BJ (cell line): ENCODE results near the gene TRIM54. TPM values are rescaled to one million over a fixed set of nuclear protein-coding genes. Genes with fewer than 3 reads are reported as not detected.

Experiments
- CTCF ChIA-PET: fragments of 350-600 bp; formaldehyde crosslinking; extraction: SDS; loops from one replicate; lab custom pipeline; 2021; ENCODE audit warnings: antibody characterized with exemption, inconsistent platforms; lab: Yijun Ruan, JAX
- POLR2A ChIA-PET: fragments of 300-600 bp; sonication (Branson Sonifier 250); formaldehyde crosslinking; extraction: SDS; loops from one replicate; lab custom pipeline; 2021; ENCODE audit warnings: antibody characterized with exemption; lab: Charles Lee
- DNase-seq: peaks from one replicate; pipeline ENCODE4 v3.0.0-alpha.2; 2011; ENCODE audit warnings: low read depth
- H3K27me3 ChIP-seq: 2 replicates; pipeline ENCODE4 v1.6.0; 2011; ENCODE audit warnings: low read length; ENCODE audit not compliant: control insufficient read depth, insufficient read depth
- H3K36me3 ChIP-seq: 2 replicates; pipeline ENCODE4 v1.5.1; 2011; ENCODE audit warnings: low read length; ENCODE audit not compliant: control insufficient read depth, insufficient read depth
- H3K4me3 ChIP-seq: 2 replicates; pipeline ENCODE4 v1.5.1; 2011; ENCODE audit warnings: low read depth, mild to moderate bottlenecking, control low read depth, low read length
- polyA plus RNA-seq: library from polyadenylated mRNA; depleted of rRNA; stranded (reverse); fragments of >200 nt; gene quantifications from 2 replicates; pipeline ENCODE4 v1.2.3, GENCODE V29; 2011
- TF ChIP-seq, protein P1 (sequence below): IDR thresholded peaks from 2 replicates; pipeline ENCODE4 v1.5.1; 2011; ENCODE audit warnings: low read depth, mild to moderate bottlenecking, control low read depth, inconsistent platforms, low read length, moderate library complexity; ENCODE audit not compliant: insufficient read depth

The TRIM54 gene
- polyA plus RNA-seq, 1 experiment: not detected

DNA sequence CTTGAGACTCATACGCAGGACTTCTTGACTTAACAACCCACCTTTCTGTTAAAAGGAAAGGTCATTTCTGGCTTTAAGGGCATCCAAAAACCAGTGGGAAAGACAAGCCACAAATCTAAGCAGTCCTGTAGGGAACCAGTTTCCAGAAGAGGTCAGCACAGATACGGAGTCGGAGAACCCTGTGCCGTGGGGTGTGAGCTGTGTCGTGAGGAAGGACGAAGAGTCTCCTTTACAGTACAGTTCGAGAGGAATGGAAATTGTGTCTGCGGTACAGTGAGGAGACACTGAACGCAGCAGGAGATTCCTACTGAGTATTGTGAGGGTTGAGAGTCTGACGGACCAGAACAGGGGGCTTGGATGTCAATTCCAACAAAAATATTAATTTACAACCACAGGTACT is 37.1 kb upstream of the TRIM54 start:
- no peak for DNase-seq
- Histone ChIP-seq H3K27me3 (no peaks in the 10 kb centered on the region), H3K36me3 (peaks cover 22% of the 10 kb centered on the region), H3K4me3 (no peak overlapping the region)
- TF ChIP-seq, protein P1, sequence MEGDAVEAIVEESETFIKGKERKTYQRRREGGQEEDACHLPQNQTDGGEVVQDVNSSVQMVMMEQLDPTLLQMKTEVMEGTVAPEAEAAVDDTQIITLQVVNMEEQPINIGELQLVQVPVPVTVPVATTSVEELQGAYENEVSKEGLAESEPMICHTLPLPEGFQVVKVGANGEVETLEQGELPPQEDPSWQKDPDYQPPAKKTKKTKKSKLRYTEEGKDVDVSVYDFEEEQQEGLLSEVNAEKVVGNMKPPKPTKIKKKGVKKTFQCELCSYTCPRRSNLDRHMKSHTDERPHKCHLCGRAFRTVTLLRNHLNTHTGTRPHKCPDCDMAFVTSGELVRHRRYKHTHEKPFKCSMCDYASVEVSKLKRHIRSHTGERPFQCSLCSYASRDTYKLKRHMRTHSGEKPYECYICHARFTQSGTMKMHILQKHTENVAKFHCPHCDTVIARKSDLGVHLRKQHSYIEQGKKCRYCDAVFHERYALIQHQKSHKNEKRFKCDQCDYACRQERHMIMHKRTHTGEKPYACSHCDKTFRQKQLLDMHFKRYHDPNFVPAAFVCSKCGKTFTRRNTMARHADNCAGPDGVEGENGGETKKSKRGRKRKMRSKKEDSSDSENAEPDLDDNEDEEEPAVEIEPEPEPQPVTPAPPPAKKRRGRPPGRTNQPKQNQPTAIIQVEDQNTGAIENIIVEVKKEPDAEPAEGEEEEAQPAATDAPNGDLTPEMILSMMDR: no peak
- POLR2A ChIA-PET: no interaction called here
- CTCF ChIA-PET: interaction anchor here (0.7 to 2.0 kb wide), 3 partner anchors 17 to 35 kb away, joined by 3 to 5 read pairs (median 3); no protein-coding TSS in a partner anchor

- CTCF ChIA-PET: interaction anchor here (1.0 to 2.0 kb wide), 2 partner anchors 19 to 34 kb away, joined by 3 to 5 read pairs; no protein-coding TSS in a partner anchor
- POLR2A ChIA-PET: no interaction called here
- Histone ChIP-seq H3K36me3 (peaks cover 18% of the 10 kb centered on the region), H3K27me3 (peaks cover 2% of the 10 kb centered on the region; the same call in 1 of the 2 replicates), H3K4me3 (no peak overlapping the region)
- TF ChIP-seq, protein P1: no peak
- DNase-seq: no peak
These were observed 36.6 kb upstream of the TRIM54 start for GRCh38 chr2:27245626-27246025.

GRCh38 chr2:27247893-27248292 is 34.3 kb upstream of the TRIM54 start:
- CTCF ChIA-PET: interaction anchor here (0.5 to 4.3 kb wide), 5 partner anchors 17 to 57 kb away, joined by 3 to 24 read pairs (median 4); partner anchors contain the start of gene TRIM54
- TF ChIP-seq, protein P1: no peak
- H3K27me3 ChIP-seq: peaks cover 13% of the 10 kb centered on the region

GRCh38 chr2:27249159-27249890 is 32.9 kb upstream of the TRIM54 start:
- ChIA-PET POLR2A (no interaction called here), CTCF (interaction anchor here (0.8 to 4.3 kb wide), 9 partner anchors 9 to 56 kb away, joined by 3 to 24 read pairs (median 4); partner anchors contain the start of gene TRIM54)
- DNase-seq: no peak
- Histone ChIP-seq H3K4me3 (no peak overlapping the region), H3K27me3 (peaks cover 13% of the 10 kb centered on the region), H3K36me3 (0 out of 2 replicates have a peak, but pooled peaks cover 1% of the 10 kb centered on the region)
- TF ChIP-seq, protein P1: no peak

More at GRCh38 chr2:27247893-27248292, 34.3 kb upstream of the TRIM54 start:
- Histone ChIP-seq H3K36me3 (peaks cover 3% of the 10 kb centered on the region; the same call in 1 of the 2 replicates), H3K4me3 (no peak overlapping the region)
- DNase-seq: no peak
- POLR2A ChIA-PET: no interaction called here
